Measurements from ENCODE around the gene GDA.

GRCh38 chr9:72211047-72211446 is 61.8 kb downstream of the GDA start:
- no peak for TF ChIP-seq CTCF (IDR thresholded peaks at IDR 0.05)
- no peak for TF ChIP-seq POLR2A (IDR thresholded peaks at IDR 0.05)

Data from esophagus squamous epithelium (tissue), 4 donors.